Mesendoderm (in vitro differentiated cells): ENCODE measurements around the gene CRIM1.
A peak's percentile ranks its signal among the peaks of the same experiment; 100 is the strongest.

ENCODE experiments used
- DNase-seq: peaks from one replicate; pipeline ENCODE4 v3.0.0; 2013
- H2AK5ac ChIP-seq: 2 replicates; pipeline ENCODE4 v1.6.1; 2013; ENCODE audit warnings: low read length, inconsistent platforms
- H2BK120ac ChIP-seq: 2 replicates; pipeline ENCODE4 v1.6.1; 2013; ENCODE audit warnings: low read depth, mild to moderate bottlenecking, low read length, moderate library complexity, mixed read lengths
- H2BK15ac ChIP-seq: replicated peaks from 2 replicates; pipeline ENCODE4 v1.6.1; 2013; ENCODE audit warnings: low read depth, mild to moderate bottlenecking, moderate library complexity
- H2BK5ac ChIP-seq: 2 replicates; pipeline ENCODE4 v1.6.1; 2013; ENCODE audit warnings: low read length, inconsistent platforms
- H3K18ac ChIP-seq: 2 replicates; pipeline ENCODE4 v1.6.1; 2013; ENCODE audit warnings: mild to moderate bottlenecking, low read length, mixed read lengths
- H3K23ac ChIP-seq: one replicate; pipeline ENCODE4 v1.6.1; 2013; ENCODE audit warnings: low read length
- H3K27ac ChIP-seq: 2 replicates; pipeline ENCODE4 v1.5.1; 2013; ENCODE audit warnings: low read depth, mild to moderate bottlenecking, inconsistent platforms, low read length, moderate library complexity
- H3K27me3 ChIP-seq: 2 replicates; pipeline ENCODE4 v1.6.1; 2013; ENCODE audit warnings: low read length, control low read depth, mild to moderate bottlenecking, inconsistent platforms; ENCODE audit not compliant: insufficient read depth, poor library complexity
- H3K36me3 ChIP-seq: 2 replicates; pipeline ENCODE4 v1.6.1; 2013; ENCODE audit warnings: low read length, inconsistent platforms; ENCODE audit not compliant: control insufficient read depth, insufficient read depth
- H3K4ac ChIP-seq: one replicate; pipeline ENCODE4 v1.6.1; 2013; ENCODE audit warnings: low read depth, mild to moderate bottlenecking, low read length, moderate library complexity
- H3K4me1 ChIP-seq: 2 replicates; pipeline ENCODE4 v1.6.1; 2013; ENCODE audit warnings: low read depth, low read length, inconsistent platforms; ENCODE audit not compliant: control insufficient read depth
- H3K4me2 ChIP-seq: 2 replicates; pipeline ENCODE4 v1.6.1; 2013; ENCODE audit warnings: low read length
- H3K4me3 ChIP-seq: 2 replicates; pipeline ENCODE4 v1.5.1; 2013; ENCODE audit warnings: mild to moderate bottlenecking, low read length
- H3K56ac ChIP-seq: one replicate; pipeline ENCODE4 v1.6.1; 2013; ENCODE audit warnings: low read length
- H3K79me1 ChIP-seq: 2 replicates; pipeline ENCODE4 v1.6.1; 2013; ENCODE audit warnings: low read length, inconsistent platforms
- H3K79me2 ChIP-seq: 2 replicates; pipeline ENCODE4 v1.6.1; 2013; ENCODE audit warnings: mild to moderate bottlenecking, low read length; ENCODE audit not compliant: control insufficient read depth, insufficient read depth
- H3K9ac ChIP-seq: 2 replicates; pipeline ENCODE4 v1.6.1; 2013; ENCODE audit warnings: low read length, inconsistent platforms
- H4K5ac ChIP-seq: one replicate; pipeline ENCODE4 v1.6.1; 2013; ENCODE audit warnings: low read length
- H4K8ac ChIP-seq: one replicate; pipeline ENCODE4 v1.6.1; 2013; ENCODE audit warnings: low read depth, mild to moderate bottlenecking, control low read depth, low read length, moderate library complexity
- WGBS: extraction: QIAGEN DNeasy Blood & Tissue Kit; methylation state at CpG from one replicate; pipeline ENCODE4 v1.1.7; 2013; ENCODE audit warnings: low lambda C conversion rate, missing lambda C conversion rate; ENCODE audit not compliant: insufficient coverage; ENCODE audit errors: extremely low coverage; 5-methylcytosine and 5-hydroxymethylcytosine counted together

CRIM1 gene

GRCh38 chr2:36565712-36566111 lies 210.1 kb downstream of the CRIM1 start:
- H4K8ac ChIP-seq, result no peak overlapping the region
- H3K4me3 ChIP-seq, result no peak overlapping the region
- H3K79me1 ChIP-seq, result peaks cover 1% of the 10 kb centered on the region
- no peak overlapping the region for H3K56ac ChIP-seq
- no peaks in the 10 kb centered on the region for H3K79me2 ChIP-seq
- no peak for DNase-seq
- no peaks in the 10 kb centered on the region for H3K36me3 ChIP-seq
- no peaks in the 10 kb centered on the region for H3K27me3 ChIP-seq
- no peak overlapping the region for H3K4me2 ChIP-seq
- no peak overlapping the region for H4K5ac ChIP-seq
- no peak overlapping the region for H2BK5ac ChIP-seq
- H3K9ac ChIP-seq, result no peak overlapping the region
- H2AK5ac ChIP-seq, result no peak overlapping the region
- peaks cover 8% of the 10 kb centered on the region for H3K4me1 ChIP-seq
- no peak overlapping the region for H3K4ac ChIP-seq
- WGBS, result no CpG with 5 or more reads among the region's 4 CpGs
- H2BK15ac ChIP-seq, result no peak overlapping the region
- H3K23ac ChIP-seq, result no peak overlapping the region
- no peak overlapping the region for H3K18ac ChIP-seq
- H3K27ac ChIP-seq, result no peak overlapping the region
- no peak overlapping the region for H2BK120ac ChIP-seq

GRCh38 chr2:36566887-36567286 lies 211.3 kb downstream of the CRIM1 start:
- no peak overlapping the region for H2BK120ac ChIP-seq
- WGBS, result no CpG with 5 or more reads among the region's 4 CpGs
- H2BK5ac ChIP-seq, result no peak overlapping the region
- no peak overlapping the region for H3K4me2 ChIP-seq
- no peak overlapping the region for H3K4ac ChIP-seq
- H3K23ac ChIP-seq, result no peak overlapping the region
- peaks cover 1% of the 10 kb centered on the region for H3K79me1 ChIP-seq
- H3K27me3 ChIP-seq, result no peaks in the 10 kb centered on the region
- H2BK15ac ChIP-seq, result no peak overlapping the region
- H4K8ac ChIP-seq, result no peak overlapping the region
- no peaks in the 10 kb centered on the region for H3K36me3 ChIP-seq
- H3K9ac ChIP-seq, result no peak overlapping the region
- H4K5ac ChIP-seq, result no peak overlapping the region
- peaks cover 8% of the 10 kb centered on the region for H3K4me1 ChIP-seq
- H3K18ac ChIP-seq, result no peak overlapping the region
- DNase-seq, result no peak
- H3K4me3 ChIP-seq, result no peak overlapping the region
- no peak overlapping the region for H2AK5ac ChIP-seq
- no peak overlapping the region for H3K27ac ChIP-seq
- no peak overlapping the region for H3K56ac ChIP-seq
- H3K79me2 ChIP-seq, result no peaks in the 10 kb centered on the region

- WGBS, result no CpG with 5 or more reads among the region's 6 CpGs
- Histone ChIP-seq H3K27me3 (no peaks in the 10 kb centered on the region), H3K4ac (no peak overlapping the region), H3K4me2 (no peak overlapping the region), H4K8ac (no peak overlapping the region), H2BK5ac (no peak overlapping the region), H3K4me3 (no peak overlapping the region), H2AK5ac (no peak overlapping the region), H3K36me3 (no peaks in the 10 kb centered on the region), H3K27ac (no peak overlapping the region), H2BK120ac (no peak overlapping the region), H3K23ac (no peak overlapping the region), H3K9ac (no peak overlapping the region), H2BK15ac (no peak overlapping the region), H3K18ac (no peak overlapping the region), H3K79me2 (no peaks in the 10 kb centered on the region), H3K79me1 (peaks cover 1% of the 10 kb centered on the region), H3K56ac (no peak overlapping the region), H3K4me1 (peaks cover 8% of the 10 kb centered on the region), H4K5ac (no peak overlapping the region)
- no peak for DNase-seq
These were observed 212.3 kb downstream of the CRIM1 start for GRCh38 chr2:36567711-36568408.

- no peaks in the 10 kb centered on the region for H3K27me3 ChIP-seq
- no peak overlapping the region for H2BK15ac ChIP-seq
- H2AK5ac ChIP-seq, result no peak overlapping the region
- peaks cover 8% of the 10 kb centered on the region for H3K4me1 ChIP-seq
- no peaks in the 10 kb centered on the region for H3K36me3 ChIP-seq
- no peak for DNase-seq
- H2BK120ac ChIP-seq, result no peak overlapping the region
- no peak overlapping the region for H3K27ac ChIP-seq
- no peak overlapping the region for H3K4me2 ChIP-seq
- H3K56ac ChIP-seq, result no peak overlapping the region
- H3K79me2 ChIP-seq, result no peaks in the 10 kb centered on the region
- no peak overlapping the region for H3K9ac ChIP-seq
- peak overlapping the region; percentile 51 for H3K18ac ChIP-seq
- H3K4me3 ChIP-seq, result no peak overlapping the region
- no peak overlapping the region for H3K23ac ChIP-seq
- no peak overlapping the region for H4K5ac ChIP-seq
- WGBS, result no CpG with 5 or more reads among the region's 6 CpGs
- H4K8ac ChIP-seq, result no peak overlapping the region
- H2BK5ac ChIP-seq, result no peak overlapping the region
- H3K79me1 ChIP-seq, result peaks cover 1% of the 10 kb centered on the region
- no peak overlapping the region for H3K4ac ChIP-seq
These were observed 213.1 kb downstream of the CRIM1 start for GRCh38 chr2:36568516-36569246.

GRCh38 chr2:36569267-36569856 lies 213.8 kb downstream of the CRIM1 start:
- Histone ChIP-seq H3K4ac (no peak overlapping the region), H2BK15ac (no peak overlapping the region), H3K79me1 (peaks cover 1% of the 10 kb centered on the region), H4K8ac (no peak overlapping the region), H3K56ac (no peak overlapping the region), H2BK5ac (no peak overlapping the region), H3K4me1 (peaks cover 8% of the 10 kb centered on the region), H3K27ac (no peak overlapping the region), H3K36me3 (no peaks in the 10 kb centered on the region), H3K27me3 (no peaks in the 10 kb centered on the region), H2AK5ac (no peak overlapping the region), H4K5ac (no peak overlapping the region), H3K4me3 (no peak overlapping the region), H3K18ac (no peak overlapping the region), H3K9ac (no peak overlapping the region), H2BK120ac (no peak overlapping the region), H3K79me2 (no peaks in the 10 kb centered on the region), H3K4me2 (no peak overlapping the region), H3K23ac (no peak overlapping the region)
- no peak for DNase-seq
- no CpG with 5 or more reads among the region's 3 CpGs for WGBS
